Measurements from ENCODE around the gene GOT1. TPM values are rescaled to one million over a fixed set of nuclear protein-coding genes. Genes with fewer than 3 reads are reported as not detected.

Gene GOT1
- total RNA-seq, 1 donor from 2014 or later: 21.6 TPM

GRCh38 chr10:99347672-99348071 is 82.8 kb downstream of the GOT1 start:
- no peak overlapping the region for H3K27ac Mint-ChIP-seq
- no peak for TF ChIP-seq CTCF (IDR thresholded peaks at IDR 0.05; ENCODE audit: unreplicated experiment)
- no peaks in the 10 kb centered on the region for H3K36me3 Mint-ChIP-seq
- H3K4me1 Mint-ChIP-seq: peaks cover 3% of the 10 kb centered on the region
- H3K27me3 Mint-ChIP-seq (ENCODE audit: low read depth): peaks cover 21% of the 10 kb centered on the region
- no peaks in the 10 kb centered on the region for H3K9me3 Mint-ChIP-seq
- DNase-seq (ENCODE audit: low spot score in 2 of 2, unreplicated experiment in 2 of 2): no peak
- no peak overlapping the region for H3K4me3 Mint-ChIP-seq

Other genes with a start within 250 kb of the GOT1 start
- 1.7 to 2.5 TPM (median 2.3 TPM) in 3 replicates for gene HPSE2, start 194.8 kb downstream of the GOT1 start, total RNA-seq
- 0.27 to 0.49 TPM (median 0.31 TPM) in 3 replicates for gene CNNM1, start 101.3 kb downstream of the GOT1 start, total RNA-seq
- not detected in 3 replicates for gene NKX2-3, start 102.3 kb upstream of the GOT1 start, total RNA-seq
- 41.2 to 44.8 TPM (median 41.4 TPM) in 3 replicates for gene SLC25A28, start 189.8 kb upstream of the GOT1 start, total RNA-seq
- 20.6 to 21.2 TPM (median 21.1 TPM) in 3 replicates for gene ENTPD7, start 228.9 kb upstream of the GOT1 start, total RNA-seq

All from mesothelial cell of epicardium (in vitro differentiated cells).